GM12878 (cell line): Measurements from ENCODE around the gene GPR6. TPM values are rescaled to one million over a fixed set of nuclear protein-coding genes. Genes with fewer than 3 reads are reported as not detected.

Source experiments
- ATAC-seq: fragments of 200-7000 bp; cut with Tn5 transposase; 3 replicates; pipeline ENCODE4 v1.9.1; 2020; ENCODE audit warnings: mild to moderate bottlenecking, moderate library complexity
- BruUV-seq: library from RNA; stranded (reverse); fragments of 400-500 nt; replicated peaks from 2 replicates; lab custom pipeline; 2021; lab: Mats Ljungman, UMichigan
- CTCF ChIA-PET: fragments of 300-600 bp; sonication (Branson Sonifier 250); formaldehyde crosslinking; extraction: SDS; loops from one replicate; lab custom pipeline; 2021; ENCODE audit warnings: inconsistent platforms; lab: Yijun Ruan, JAX
- POLR2A ChIA-PET: fragments of 350-600 bp; formaldehyde crosslinking; extraction: SDS; loops from one replicate; lab custom pipeline; 2021; ENCODE audit warnings: inconsistent platforms; lab: Charles Lee
- RAD21 ChIA-PET: fragments of 300-600 bp; sonication (Branson Sonifier 250); formaldehyde crosslinking; loops from one replicate; lab custom pipeline; 2023; ENCODE audit warnings: antibody characterized with exemption; ENCODE audit not compliant: unreplicated experiment; lab: Charles Lee
- SMC1A ChIA-PET: fragments of 300-600 bp; sonication (Branson Sonifier 250); formaldehyde crosslinking; loops from one replicate; lab custom pipeline; 2023; ENCODE audit not compliant: unreplicated experiment, uncharacterized antibody; lab: Charles Lee
- DNase-seq: peaks from one replicate; pipeline ENCODE4 v3.0.0-alpha.2; 2011; ENCODE audit warnings: low read depth, low spot score
- FAIRE-seq: peaks from 3 replicates; lab custom pipeline; 2011; peaks lifted over from hg19 to GRCh38; lab: Jason Lieb, UNC
- H2AFZ ChIP-seq: 2 replicates; pipeline ENCODE4 v1.6.0; 2011; ENCODE audit warnings: low read depth, low read length, control low read depth; ENCODE audit not compliant: control insufficient read depth
- H3K27ac ChIP-seq: 2 replicates; pipeline ENCODE4 v1.5.1; 2011; ENCODE audit warnings: control low read depth; ENCODE audit not compliant: control insufficient read depth, insufficient read depth
- H3K27me3 ChIP-seq, 2 experiments: replicated peaks in 1 of 2; 2 replicates each; pipeline versions ENCODE4 v1.6.0 to v1.6.1; 2011; ENCODE audit warnings: low read length in 1 of 2; ENCODE audit not compliant: control insufficient read depth in 2 of 2, insufficient read depth in 2 of 2
- H3K36me3 ChIP-seq, 2 experiments: 2 replicates each; pipeline ENCODE4 v1.5.1; 2011; ENCODE audit warnings: low read length in 1 of 2; ENCODE audit not compliant: control insufficient read depth in 2 of 2, insufficient read depth in 2 of 2
- H3K4me1 ChIP-seq: 2 replicates; pipeline ENCODE4 v1.6.1; 2011; ENCODE audit warnings: mild to moderate bottlenecking, low read length, moderate library complexity, mixed read lengths; ENCODE audit not compliant: control insufficient read depth, insufficient read depth
- H3K4me2 ChIP-seq: 2 replicates; pipeline ENCODE4 v1.6.0; 2011; ENCODE audit warnings: control low read depth; ENCODE audit not compliant: control insufficient read depth, insufficient read depth
- H3K4me3 ChIP-seq: fragments of 200-600 bp; sonication (generic); 2 replicates; pipeline ENCODE4 v1.5.1; 2016
- H3K79me2 ChIP-seq: 2 replicates; pipeline ENCODE4 v1.6.0; 2011; ENCODE audit warnings: low read length; ENCODE audit not compliant: control insufficient read depth, insufficient read depth
- H3K9ac ChIP-seq: 2 replicates; pipeline ENCODE4 v1.8.0; 2011; ENCODE audit warnings: low read length, control low read depth, mixed read lengths; ENCODE audit not compliant: control insufficient read depth, insufficient read depth
- H3K9me3 ChIP-seq: replicated peaks from 3 replicates; pipeline ENCODE4 v1.5.1; 2011; ENCODE audit warnings: mild to moderate bottlenecking, low read length; ENCODE audit not compliant: control insufficient read depth, insufficient read depth
- H4K20me1 ChIP-seq: 2 replicates; pipeline ENCODE4 v1.6.0; 2011; ENCODE audit not compliant: control insufficient read depth, insufficient read depth
- EED ChIP-seq: sonication (generic); IDR thresholded peaks from 2 replicates; pipeline ENCODE4 v1.6.1; 2016; ENCODE audit warnings: antibody characterized with exemption, low read depth
- ETV6 ChIP-seq, 2 experiments: fragments of 450-650 bp in 1 of 2; IDR thresholded peaks in 1 of 2; conservative IDR thresholded peaks in 1 of 2; 2 replicates each; pipeline ENCODE4 v1.6.1; 2014; ENCODE audit warnings: antibody characterized with exemption in 1 of 2, borderline replicate concordance in 1 of 2, low read depth in 1 of 2, mild to moderate bottlenecking in 1 of 2, moderate library complexity in 1 of 2
- FOS ChIP-seq: IDR thresholded peaks from 3 replicates; pipeline ENCODE4 v1.6.1; 2011; ENCODE audit warnings: borderline replicate concordance; ENCODE audit not compliant: insufficient read length; ENCODE audit errors: extremely low read depth
- IKZF1 ChIP-seq: fragments of 450-650 bp; conservative IDR thresholded peaks from 2 replicates; pipeline ENCODE4 v1.6.1; 2017; ENCODE audit warnings: antibody characterized with exemption, mild to moderate bottlenecking
- NFIC ChIP-seq: IDR thresholded peaks from 2 replicates; pipeline ENCODE4 v1.6.1; 2012; ENCODE audit warnings: low read depth, mild to moderate bottlenecking, inconsistent platforms, low read length, moderate library complexity
- NFYA ChIP-seq: IDR thresholded peaks from 2 replicates; pipeline ENCODE4 v1.6.1; 2011; ENCODE audit warnings: low read depth, mild to moderate bottlenecking, low read length, improper control_type of control experiment, borderline replicate concordance
- RCOR1 ChIP-seq: conservative IDR thresholded peaks from 2 replicates; pipeline ENCODE4 v1.6.1; 2012; ENCODE audit warnings: low read depth, low read length, improper control_type of control experiment
- SIN3A ChIP-seq: IDR thresholded peaks from 2 replicates; pipeline ENCODE4 v1.6.1; 2012; ENCODE audit warnings: low read depth, low read length, improper control_type of control experiment
- SIX5 ChIP-seq: IDR thresholded peaks from 2 replicates; pipeline ENCODE4 v1.6.1; 2011; ENCODE audit warnings: mild to moderate bottlenecking, low read depth, low read length, moderate library complexity; ENCODE audit not compliant: severe bottlenecking
- TCF3 ChIP-seq: IDR thresholded peaks from 2 replicates; pipeline ENCODE4 v1.6.1; 2012; ENCODE audit warnings: low read depth, mild to moderate bottlenecking, low read length, borderline replicate concordance; ENCODE audit not compliant: insufficient read depth
- ZBTB4 ChIP-seq: fragments of 450-650 bp; formaldehyde crosslinking; IDR thresholded peaks from 2 replicates; pipeline ENCODE4 v1.4.0; 2022; ENCODE audit warnings: mild to moderate bottlenecking, moderate library complexity
- ZNF622 ChIP-seq: fragments of 450-650 bp; IDR thresholded peaks from 2 replicates; pipeline ENCODE4 v1.6.1; 2017; ENCODE audit warnings: mild to moderate bottlenecking, inconsistent platforms
- ZNF687 ChIP-seq: fragments of 450-650 bp; IDR thresholded peaks from 2 replicates; pipeline ENCODE4 v1.6.1; 2017; ENCODE audit warnings: mild to moderate bottlenecking, moderate library complexity
- WGBS: methylation state at CpG from one replicate; pipeline ENCODE4 v1.1.6; 2016; ENCODE audit warnings: low lambda C conversion rate; ENCODE audit not compliant: insufficient replicate concordance, insufficient coverage; ENCODE audit errors: missing lambda C conversion rate; 5-methylcytosine and 5-hydroxymethylcytosine counted together
- in situ Hi-C: fragments of 300-500 bp; cut with MboI; formaldehyde crosslinking; loops from 9 replicates; pipeline ENCODE4 v1.14.3; 2018; ENCODE audit warnings: mixed read lengths
- intact Hi-C: fragments of 100-400 bp; cut with micrococcal nuclease; formaldehyde crosslinking; loops from one replicate; pipeline ENCODE4 v1.14.2; 2022; ENCODE audit not compliant: unreplicated experiment
- polyA plus RNA-seq, 11 experiments: library from polyadenylated mRNA; depleted of rRNA in 4 of 11; unstranded in 6 of 11; stranded (reverse) in 5 of 11; fragments of >200 nt; fragmentation: Nextera tagmentation in 4 of 11; fragmentation: Illumina TruSeq in 1 of 11; extraction: Ambion mirVana in 4 of 11; extraction: Trizol in 1 of 11; gene quantifications; 1 replicate in 1 of 11; 2 replicates in 10 of 11; pipeline versions ENCODE4 v1.2.1 to v1.2.3, GENCODE V29; 2011 to 2016; ENCODE audit warnings: inconsistent platforms in 2 of 11, missing spikeins in 2 of 11, low read depth in 1 of 11
- total RNA-seq, 4 experiments: library from RNA; depleted of rRNA in 3 of 4; stranded (reverse); fragments of >200 nt in 3 of 4; fragmentation: Illumina TruSeq in 1 of 4; extraction: Trizol in 1 of 4; gene quantifications; 2 replicates each; pipeline versions ENCODE4 v1.2.1 to v1.2.3, GENCODE V29; 2013 to 2021

GPR6 gene
- total and polyA plus RNA-seq, 10 of the 15 experiments (the other 5 are each of a cell fraction or from before 2014, with no cell fraction given), result not detected

GRCh38 chr6:109978174-109979032, at the start of gene GPR6 (continued):
- TF ChIP-seq ZNF687 (no peak), ZNF622 (no peak), ETV6 (conservative IDR thresholded peaks at IDR 0.05 in 1 of 2, IDR thresholded peaks at IDR 0.05 in 1 of 2; ENCODE audit: borderline replicate concordance in 1 of 2, low read depth in 1 of 2) (no peak), RCOR1 (no peak), EED (no peak), FOS (no peak)
- TF ChIP-seq, all 136 proteins: peak for 2

GRCh38 chr6:109934293-109934692, 43.8 kb upstream of the GPR6 start:
- H3K9me3 ChIP-seq, result no peaks in the 10 kb centered on the region; the same call in 2 of the 3 replicates
- no peaks in the 10 kb centered on the region for H3K79me2 ChIP-seq
- POLR2A ChIA-PET, result no interaction called here
- H4K20me1 ChIP-seq, result no peaks in the 10 kb centered on the region
- no TSS peak for BruUV-seq
- 34% methylated on average over 8 of the region's 8 CpGs for WGBS
- RAD21 ChIA-PET, result no interaction called here
- no peaks in the 10 kb centered on the region for H3K4me1 ChIP-seq
- H3K9ac ChIP-seq, result no peak overlapping the region
- ATAC-seq, result no peak
- in situ Hi-C loops (no loop called here), intact Hi-C loops (no loop called here)
- no peaks in the 10 kb centered on the region for H3K36me3 ChIP-seq
- H2AFZ ChIP-seq, result no peak overlapping the region
- FAIRE-seq, result no peak
- SMC1A ChIA-PET, result no interaction called here
- no peak for DNase-seq
- H3K4me2 ChIP-seq, result no peak overlapping the region
- no peaks in the 10 kb centered on the region; a peak in 1 of 4 replicates for H3K27me3 ChIP-seq
- no peak overlapping the region for H3K4me3 ChIP-seq
- CTCF ChIA-PET, result interaction anchor here (0.6 kb wide), 1 partner anchor 105 kb away, joined by 4 read pairs; no protein-coding TSS in a partner anchor
- H3K27ac ChIP-seq, result no peak overlapping the region
- no peak for TF ChIP-seq NFIC
- TF ChIP-seq ZBTB4 (CRISPR knock-in tag), result no peak
- no peak for TF ChIP-seq NFYA
- no peak for TF ChIP-seq SIX5
- TF ChIP-seq SIN3A, result no peak
- no peak for TF ChIP-seq TCF3
- no peak for TF ChIP-seq IKZF1
